GM18870 (cell line): ENCODE data around the gene CFAP46.
"Not testable (repeated sequence)": the region's sequence is repeated elsewhere in the genome, so short reads cannot be mapped to it uniquely, and the experiment has no call there.

Experiments
- ATAC-seq: cut with Tn5 transposase; IDR thresholded peaks from one replicate; pipeline ENCODE4 v1.9.1; 2021; ENCODE audit warnings: moderate library complexity; ENCODE audit not compliant: unreplicated experiment

The CFAP46 gene

GRCh38 chr10:132929480-132929879 is 12.9 kb downstream of the CFAP46 start:
- no peak for ATAC-seq

GRCh38 chr10:132928261-132928660 is 14.1 kb downstream of the CFAP46 start:
- no peak for ATAC-seq

- ATAC-seq: no peak
Observed at GRCh38 chr10:132927824-132928223, 14.5 kb downstream of the CFAP46 start.

DNA sequence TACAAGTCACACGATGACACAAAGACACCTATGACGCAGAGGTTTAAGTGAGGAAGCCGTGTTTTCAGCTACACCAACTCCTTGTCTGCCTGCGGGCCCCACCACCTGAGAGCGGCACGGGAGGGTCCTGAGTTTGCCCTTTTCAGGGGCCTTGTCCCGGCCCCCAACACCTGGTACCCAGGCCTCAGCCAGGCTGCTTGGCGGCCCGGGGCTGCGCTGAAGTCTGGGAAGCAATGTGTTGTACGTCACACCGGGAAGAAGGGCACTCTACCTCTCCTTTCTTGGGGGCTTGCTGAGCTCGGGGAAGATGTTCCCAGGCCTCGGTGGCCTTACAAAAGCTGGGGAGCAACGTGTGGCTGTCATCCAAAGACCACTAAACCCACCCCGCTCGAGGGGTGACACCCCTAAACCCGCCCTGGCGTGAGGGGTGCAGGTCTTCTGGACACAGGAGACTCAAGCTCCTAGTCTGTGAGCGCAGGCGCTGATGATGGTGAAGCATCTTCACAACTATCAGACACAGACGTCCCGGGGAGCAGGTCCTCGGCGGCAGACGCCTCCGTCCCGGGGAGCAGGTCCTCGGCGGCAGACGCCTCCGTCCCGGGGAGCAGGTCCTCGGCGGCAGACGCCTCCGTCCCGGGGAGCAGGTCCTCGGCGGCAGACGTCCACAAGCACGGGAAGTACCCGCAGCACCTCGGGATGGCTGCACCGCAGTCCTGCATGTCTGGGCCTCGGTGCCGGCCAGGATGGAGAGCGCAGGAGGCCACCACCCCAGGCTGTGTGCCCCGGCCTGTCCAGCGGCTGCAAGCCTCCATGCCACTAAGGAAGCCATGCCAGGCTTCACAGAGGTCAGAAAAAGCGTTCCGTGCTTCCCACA is 15.4 kb downstream of the CFAP46 start:
- no peak for ATAC-seq

DNA sequence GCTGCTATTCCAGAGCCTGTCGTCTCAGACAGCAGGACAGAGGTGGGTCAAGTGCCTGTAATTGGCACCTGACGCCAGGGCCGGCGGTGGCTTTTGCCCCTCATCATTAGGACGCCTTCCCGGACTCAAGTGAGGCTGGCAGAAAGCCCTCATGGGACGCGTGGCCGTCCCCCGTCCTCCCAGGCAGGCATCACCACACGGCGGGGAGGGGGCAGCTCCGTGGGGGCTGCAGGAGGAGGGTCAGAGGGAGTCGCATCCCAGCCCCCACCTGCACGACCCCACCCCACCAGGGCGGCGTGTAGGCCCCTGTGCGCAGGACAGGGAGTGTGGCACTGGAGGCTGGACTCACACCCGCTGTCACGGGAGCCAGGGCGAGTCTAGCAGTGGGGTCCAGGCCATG is 16.3 kb downstream of the CFAP46 start:
- no peak for ATAC-seq

- no peak for ATAC-seq
Observed at GRCh38 chr10:132925614-132926013, 16.8 kb downstream of the CFAP46 start.

DNA sequence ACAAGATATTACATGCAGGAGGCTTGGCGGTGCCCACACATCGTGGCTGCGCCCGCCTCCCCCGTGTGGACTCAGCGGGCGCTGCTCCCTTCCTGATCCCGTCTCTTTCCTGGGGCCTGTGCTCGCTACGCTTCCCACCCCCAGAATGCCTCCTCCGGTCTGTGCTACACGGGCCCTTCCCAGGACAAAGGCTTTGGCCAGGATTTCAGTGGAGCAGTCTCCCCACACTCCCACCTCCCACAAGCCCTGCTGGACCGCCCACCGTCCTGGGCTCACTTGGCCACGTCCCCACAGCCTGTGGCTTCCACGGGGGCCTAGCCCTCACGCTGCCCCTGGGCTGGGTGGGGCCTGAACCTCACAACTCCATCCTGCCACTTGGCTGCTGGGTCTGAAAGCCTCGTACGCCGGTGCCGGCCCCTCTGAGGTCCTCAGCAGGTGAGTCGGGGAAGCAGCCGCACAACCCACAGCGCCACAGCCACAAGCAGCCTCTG is 17.3 kb downstream of the CFAP46 start:
- no peak for ATAC-seq

GRCh38 chr10:132924046-132924952 is 18.1 kb downstream of the CFAP46 start:
- no peak for ATAC-seq

- ATAC-seq: not testable (repeated sequence)
Observed at GRCh38 chr10:132923384-132923783, 19.0 kb downstream of the CFAP46 start.

GRCh38 chr10:132922872-132923271 is 19.5 kb downstream of the CFAP46 start:
- ATAC-seq: no peak

GRCh38 chr10:132921818-132922807 is 20.3 kb downstream of the CFAP46 start:
- no peak for ATAC-seq

DNA sequence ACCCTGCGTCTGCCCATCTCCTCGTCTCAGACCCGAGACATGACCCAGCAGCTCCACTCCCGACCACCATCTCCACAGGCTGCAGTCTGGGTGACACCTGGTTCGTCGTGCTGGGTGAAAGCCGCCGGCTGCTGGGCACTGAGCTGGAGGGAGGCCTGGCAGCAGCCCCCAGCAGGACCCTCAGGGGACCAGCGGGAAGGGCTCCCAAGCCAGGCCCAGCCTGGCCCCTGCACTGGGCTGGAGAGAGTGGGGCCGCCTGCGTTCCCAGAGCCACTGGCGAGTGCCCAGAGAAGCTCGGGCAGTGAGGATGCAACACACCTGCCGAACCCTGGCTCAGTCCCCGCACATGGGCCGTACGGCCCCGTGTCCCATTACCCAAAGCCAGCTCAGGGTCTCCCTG is 21.3 kb downstream of the CFAP46 start:
- no peak for ATAC-seq

DNA sequence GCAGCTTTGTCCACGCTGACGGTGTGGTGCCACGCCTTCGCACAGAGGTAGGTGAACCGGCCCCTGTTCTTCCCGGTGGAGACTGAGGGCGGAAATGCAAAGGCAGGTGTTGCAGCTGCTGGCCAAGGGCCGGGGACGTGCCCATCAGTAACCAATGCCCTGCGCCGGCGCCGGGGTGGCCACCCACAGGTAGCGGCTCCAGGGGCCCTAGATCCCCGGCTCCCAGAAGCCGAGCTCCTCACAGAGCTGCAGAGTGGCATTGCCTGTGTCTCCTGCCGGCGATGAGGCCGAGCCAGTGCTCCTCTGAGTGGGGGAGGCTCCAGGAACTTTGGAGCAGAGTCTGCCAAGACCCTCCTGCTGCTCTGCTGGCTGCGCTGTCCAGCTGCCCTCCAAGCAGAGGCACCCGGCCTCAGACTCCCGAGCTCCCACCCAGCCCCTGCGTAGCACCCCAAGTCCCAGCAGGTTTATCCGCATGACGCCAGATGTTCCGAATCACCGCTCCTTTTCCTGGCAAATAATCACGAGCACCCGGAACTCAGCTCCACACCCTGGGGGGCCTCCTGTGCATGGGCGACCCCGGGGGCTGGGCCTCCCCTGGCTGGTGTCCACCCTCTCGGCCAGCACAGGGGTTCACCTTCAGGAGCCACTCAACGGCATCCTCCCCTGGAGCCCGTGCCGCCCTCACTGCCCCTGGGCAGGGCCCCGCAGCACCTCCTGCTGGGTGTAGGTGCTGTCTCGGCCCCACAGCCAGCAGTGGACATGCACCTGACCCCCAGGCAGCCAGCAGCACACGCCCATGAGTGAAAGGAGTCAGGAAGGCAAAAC is 22.1 kb downstream of the CFAP46 start:
- no peak for ATAC-seq

DNA sequence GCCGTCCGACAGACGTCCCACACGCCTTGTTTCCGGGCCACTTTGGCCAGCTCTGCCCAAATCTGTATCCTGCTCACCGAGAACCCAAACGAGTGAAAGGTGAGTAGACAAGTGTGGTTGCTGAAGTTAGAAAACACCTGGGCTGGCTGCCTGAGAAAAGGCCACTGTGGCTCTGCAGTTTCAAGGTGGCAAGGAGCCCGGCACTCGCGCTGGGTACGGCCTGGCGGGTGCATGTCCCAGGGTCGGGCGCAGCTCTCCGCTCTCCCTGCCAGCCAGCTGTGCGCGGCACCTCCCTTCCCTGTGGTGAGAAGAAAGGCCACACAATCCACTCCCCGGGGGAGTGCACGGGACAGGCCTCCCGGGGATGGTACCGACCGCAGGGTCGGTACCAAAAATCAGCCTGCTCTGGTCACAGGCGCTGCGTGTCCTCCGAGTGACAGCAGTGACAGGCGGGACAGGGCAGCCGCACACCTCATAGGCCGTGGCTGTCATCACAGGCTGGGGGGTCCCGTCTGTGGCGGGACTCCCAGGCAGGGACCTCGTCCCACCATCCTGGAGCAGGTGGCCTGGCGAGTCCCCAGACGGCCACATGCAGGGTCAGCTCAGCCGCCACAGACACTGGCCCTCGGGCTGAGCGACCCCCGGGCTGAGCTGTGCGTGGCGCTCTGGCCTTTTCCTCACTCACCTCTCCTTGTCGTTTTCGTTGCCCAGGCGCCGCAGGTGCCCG is 22.8 kb downstream of the CFAP46 start:
- ATAC-seq: no peak

GRCh38 chr10:132918617-132919373 is 23.6 kb downstream of the CFAP46 start:
- ATAC-seq: no peak

- ATAC-seq: no peak
Observed at GRCh38 chr10:132918264-132918616, 24.1 kb downstream of the CFAP46 start.

GRCh38 chr10:132916956-132917666 is 25.3 kb downstream of the CFAP46 start:
- ATAC-seq: no peak

DNA sequence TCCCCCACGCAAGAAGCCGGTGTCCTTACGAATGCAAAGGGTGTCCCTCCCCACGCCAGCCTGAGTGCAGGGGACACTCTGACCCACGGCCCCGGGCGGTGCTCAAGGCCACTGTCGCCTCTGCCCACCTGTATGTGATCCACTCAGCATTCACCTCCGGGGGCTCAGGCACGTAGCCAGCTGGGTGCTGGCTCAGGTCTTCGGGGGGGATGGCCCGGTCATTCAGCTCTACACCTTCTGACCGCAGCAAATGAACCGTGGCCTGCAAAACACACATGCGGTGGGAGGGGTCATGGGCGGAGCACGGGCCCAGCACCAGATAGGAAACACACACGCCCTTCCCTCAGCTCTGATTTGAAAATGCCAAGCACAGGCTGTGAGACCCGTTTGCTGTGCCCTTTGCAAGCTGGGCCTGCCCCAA is 25.9 kb downstream of the CFAP46 start:
- ATAC-seq: no peak
